Measurements from ENCODE around the gene C2orf80.

DNA sequence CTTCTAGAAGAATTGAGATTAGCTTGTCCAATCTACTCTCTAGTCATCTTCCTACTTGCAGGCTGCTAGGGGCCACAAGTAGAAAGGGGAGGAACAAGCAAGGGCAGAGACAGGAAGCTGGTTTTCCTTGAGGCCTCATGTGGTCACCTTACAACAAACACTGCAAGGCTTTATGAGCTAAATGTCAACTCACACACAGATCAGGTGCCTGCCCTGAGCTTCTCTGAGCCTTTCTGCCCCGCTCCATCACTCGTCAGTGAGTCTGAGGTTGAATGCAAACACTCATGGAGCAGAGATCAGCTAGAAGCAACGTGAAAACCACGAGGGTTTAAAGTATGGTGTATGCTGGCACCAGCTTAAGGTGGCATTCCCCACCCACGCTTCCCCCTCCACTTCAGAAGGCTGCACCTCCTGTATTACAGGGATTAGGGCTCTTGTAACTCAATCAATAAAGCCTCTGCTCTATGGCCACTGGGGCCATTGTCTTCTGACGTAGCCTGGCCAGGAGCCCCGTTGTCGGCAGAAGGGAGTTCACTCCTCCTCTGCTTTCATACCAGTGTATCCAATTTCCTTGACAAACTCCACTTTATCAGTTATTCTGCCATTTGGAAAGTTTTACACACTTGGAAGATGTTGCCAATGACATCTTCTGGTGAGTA, 54.8 kb downstream of the C2orf80 start:
- TF ChIP-seq, protein P1, sequence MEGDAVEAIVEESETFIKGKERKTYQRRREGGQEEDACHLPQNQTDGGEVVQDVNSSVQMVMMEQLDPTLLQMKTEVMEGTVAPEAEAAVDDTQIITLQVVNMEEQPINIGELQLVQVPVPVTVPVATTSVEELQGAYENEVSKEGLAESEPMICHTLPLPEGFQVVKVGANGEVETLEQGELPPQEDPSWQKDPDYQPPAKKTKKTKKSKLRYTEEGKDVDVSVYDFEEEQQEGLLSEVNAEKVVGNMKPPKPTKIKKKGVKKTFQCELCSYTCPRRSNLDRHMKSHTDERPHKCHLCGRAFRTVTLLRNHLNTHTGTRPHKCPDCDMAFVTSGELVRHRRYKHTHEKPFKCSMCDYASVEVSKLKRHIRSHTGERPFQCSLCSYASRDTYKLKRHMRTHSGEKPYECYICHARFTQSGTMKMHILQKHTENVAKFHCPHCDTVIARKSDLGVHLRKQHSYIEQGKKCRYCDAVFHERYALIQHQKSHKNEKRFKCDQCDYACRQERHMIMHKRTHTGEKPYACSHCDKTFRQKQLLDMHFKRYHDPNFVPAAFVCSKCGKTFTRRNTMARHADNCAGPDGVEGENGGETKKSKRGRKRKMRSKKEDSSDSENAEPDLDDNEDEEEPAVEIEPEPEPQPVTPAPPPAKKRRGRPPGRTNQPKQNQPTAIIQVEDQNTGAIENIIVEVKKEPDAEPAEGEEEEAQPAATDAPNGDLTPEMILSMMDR (IDR thresholded peaks at IDR 0.05; ENCODE audit: low read length) = no peak
- TF ChIP-seq EZH2 (IDR thresholded peaks at IDR 0.05; ENCODE audit: borderline replicate concordance, low read length) = no peak

All from OCI-LY1 (cell line).